Fibroblast of skin of abdomen (primary cell): ENCODE measurements around the gene CFAP74. TPM values are rescaled to one million over a fixed set of nuclear protein-coding genes. Genes with fewer than 3 reads are reported as not detected.

Experiments
- DNase-seq: peaks from one replicate; pipeline ENCODE4 v3.0.0-alpha.2; 2013
- polyA plus RNA-seq, 2 experiments: library from polyadenylated mRNA; unstranded; fragments of 120-200 nt; gene quantifications; one replicate each; pipeline ENCODE4 v1.2.1, GENCODE V29; 2013; ENCODE audit not compliant: insufficient read length in 2 of 2

Gene CFAP74
- not detected for polyA plus RNA-seq (2013, experiment 1 of 2; ENCODE audit: insufficient read length)
- polyA plus RNA-seq (2013, experiment 2 of 2; ENCODE audit: insufficient read length), result 0.16 TPM

- DNase-seq, result peak; percentile 13
Measured at GRCh38 chr1:2003541-2004131, at the start of gene CFAP74. TSS of gene CFAP74 (minus strand) at chr1:2003786. CDS start at chr1:1990956, 12,830 bp downstream.

GRCh38 chr1:2053217-2053616 lies 49.6 kb upstream of the CFAP74 start:
- no peak for DNase-seq

DNA sequence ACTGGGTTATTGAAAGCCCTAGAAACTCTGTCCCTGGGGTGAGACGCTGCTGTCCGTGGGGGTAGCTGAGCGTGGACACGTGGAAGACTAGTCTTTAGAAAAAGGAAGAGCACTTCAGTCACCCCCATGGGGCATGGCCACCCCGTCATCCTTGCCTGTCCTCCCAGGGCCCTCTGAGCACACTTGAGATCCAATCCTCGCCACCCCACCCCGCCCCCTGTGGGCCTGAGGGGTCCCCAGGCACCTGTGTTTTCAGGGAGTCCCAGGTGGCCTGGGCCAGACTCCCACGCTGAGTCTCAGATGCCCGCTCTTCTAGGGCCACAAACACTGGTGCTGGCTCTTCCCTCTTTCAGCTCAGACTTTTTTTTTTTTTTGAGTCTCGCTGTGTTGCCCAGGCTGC lies 49.2 kb upstream of the CFAP74 start:
- no peak for DNase-seq

DNA sequence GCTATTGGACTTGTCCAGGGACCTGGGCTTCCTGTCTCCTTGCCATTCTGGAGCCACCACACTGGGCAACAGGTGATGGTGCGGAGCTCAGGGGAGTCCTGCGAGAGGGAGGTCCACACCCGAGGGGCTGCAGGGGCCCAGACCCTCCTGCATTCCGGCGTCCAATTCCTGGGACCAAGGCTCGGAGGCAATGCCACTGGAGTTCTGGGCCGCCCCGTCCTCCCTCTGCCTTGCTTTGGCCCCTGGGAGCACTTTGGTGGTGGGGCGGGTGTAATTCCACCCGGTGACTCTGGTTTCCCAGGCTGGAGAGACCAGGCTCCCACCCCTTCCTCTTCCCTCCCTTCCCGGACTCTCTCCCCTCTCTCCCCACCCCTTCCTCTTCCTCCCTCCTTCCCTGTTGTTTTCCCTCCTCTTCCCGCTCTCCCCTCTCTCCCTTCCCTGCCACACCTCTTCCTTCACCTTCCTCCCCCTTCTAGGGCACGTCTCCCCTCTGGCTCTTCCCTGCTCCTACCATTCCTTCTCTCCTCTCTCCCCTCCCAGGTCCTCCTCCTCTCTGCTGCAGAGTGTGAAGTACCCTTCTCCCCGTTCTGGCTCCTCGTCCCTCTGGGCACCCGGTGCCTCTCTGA lies 48.6 kb upstream of the CFAP74 start:
- DNase-seq, result no peak

DNA sequence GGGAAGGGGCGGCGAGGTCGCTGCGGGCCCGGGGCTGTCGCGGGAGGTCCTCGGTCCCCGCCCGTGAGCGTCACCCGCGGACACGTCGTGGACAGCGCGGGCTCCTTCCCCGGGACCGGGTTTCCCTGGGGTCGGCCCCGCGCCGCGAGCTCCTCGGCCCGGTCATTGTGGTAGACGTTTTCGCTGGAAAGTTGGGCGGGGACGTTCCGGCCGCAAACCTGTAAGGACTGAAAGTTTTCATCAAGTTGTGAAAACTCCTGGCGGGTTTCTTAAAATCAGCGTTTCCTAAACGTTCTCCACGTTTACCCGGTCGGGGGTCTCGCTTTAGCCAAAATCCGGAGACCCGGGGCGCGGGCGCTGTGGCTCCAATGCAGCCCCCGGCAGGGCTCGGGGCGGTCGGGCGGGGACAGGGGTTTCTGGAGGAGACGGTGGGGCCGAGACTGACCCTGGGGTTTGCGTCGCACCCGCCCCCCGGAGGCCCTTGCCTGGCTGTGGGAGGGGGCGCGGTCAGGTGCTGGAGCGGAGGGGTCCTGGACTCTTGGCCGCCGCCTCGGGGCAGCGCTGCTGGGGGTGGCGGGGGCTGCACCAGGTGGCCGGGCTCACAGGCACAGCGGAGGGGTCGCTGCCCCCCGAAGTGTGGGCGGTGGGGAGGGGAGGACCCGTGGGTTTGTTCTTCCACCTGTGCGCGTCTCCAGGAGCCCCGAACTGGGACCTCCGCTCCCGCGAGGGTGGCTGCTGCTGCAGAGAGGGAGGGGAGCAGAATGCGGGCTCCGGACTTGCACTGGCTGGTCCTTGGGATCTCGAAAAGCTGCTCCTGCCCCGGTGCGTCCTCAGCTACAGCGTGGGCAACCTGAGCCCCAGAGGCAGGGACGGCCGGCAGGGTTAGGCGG lies 47.5 kb upstream of the CFAP74 start:
- DNase-seq, result no peak

DNA sequence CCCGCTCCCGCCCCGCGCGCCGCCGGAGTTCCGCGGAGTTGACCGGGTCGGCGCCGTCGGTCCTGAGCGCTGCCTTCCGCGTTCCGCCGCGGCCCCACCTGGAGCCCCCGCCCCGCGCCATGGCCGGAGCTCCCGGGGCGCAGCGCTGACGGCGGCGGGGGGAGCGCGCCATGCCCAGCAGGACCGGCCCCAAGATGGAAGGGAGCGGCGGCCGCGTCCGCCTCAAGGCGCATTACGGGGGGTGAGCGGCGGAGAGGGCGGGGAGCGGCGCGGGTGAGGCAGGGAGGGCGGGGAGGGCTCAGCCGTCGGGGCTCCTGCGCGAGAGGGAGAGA lies 46.8 kb upstream of the CFAP74 start:
- DNase-seq, result no peak

GRCh38 chr1:2049718-2050431 lies 46.3 kb upstream of the CFAP74 start, which contains the start of gene PRKCZ:
TSS of gene PRKCZ (plus strand) at chr1:2050411. CDS start at chr1:2050631, 220 bp downstream.
- DNase-seq, result no peak

GRCh38 chr1:2049225-2049717 lies 45.7 kb upstream of the CFAP74 start:
- no peak for DNase-seq

DNA sequence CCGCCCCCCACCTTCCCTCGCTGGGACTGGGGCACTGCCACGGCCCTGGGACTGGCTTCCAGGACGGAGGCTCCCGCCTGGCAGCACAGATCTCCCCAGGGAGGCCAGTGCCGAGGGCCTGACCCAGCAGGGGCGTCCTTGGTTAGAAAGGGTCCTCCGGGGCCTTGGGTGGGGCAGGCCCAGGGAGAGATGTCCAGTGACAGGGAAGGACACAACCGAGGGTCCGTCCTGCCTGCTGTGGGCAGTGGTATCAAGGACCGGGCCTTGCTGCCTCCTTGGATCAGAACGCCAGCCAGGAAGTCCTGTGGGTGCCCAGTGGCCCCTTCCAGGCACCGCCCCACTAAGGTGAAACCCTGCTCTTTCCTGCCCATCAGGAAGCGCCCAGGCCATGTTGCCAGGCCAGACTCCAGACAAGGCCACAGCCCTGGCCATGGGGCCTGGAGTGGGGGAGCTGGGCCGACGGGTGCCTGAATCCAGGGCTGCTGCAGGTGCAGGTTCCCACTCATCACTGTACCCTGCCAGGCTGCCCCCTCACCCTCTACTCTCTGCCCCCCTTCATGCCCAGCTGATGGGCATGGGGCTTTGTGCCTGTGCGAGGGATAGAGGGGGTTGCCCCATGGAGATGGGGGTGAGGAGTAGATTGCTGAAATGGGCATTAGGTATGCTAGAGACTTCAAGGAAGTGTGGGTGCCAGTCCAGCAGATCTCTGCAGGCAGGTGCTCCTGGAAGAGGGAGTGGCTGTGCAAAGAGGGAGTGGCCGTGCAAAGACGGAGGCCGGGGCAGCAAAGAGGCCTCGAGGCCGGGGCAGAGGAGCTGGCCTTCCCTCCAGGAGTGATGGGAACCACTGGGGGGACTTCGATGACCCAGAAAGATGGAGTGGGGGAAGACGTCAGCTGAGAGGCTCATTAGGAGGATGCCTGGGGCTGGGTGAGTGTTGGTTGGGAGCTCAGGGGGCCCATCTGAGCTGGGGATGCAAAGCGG lies 44.5 kb upstream of the CFAP74 start:
- DNase-seq, result no peak

GRCh38 chr1:2046953-2047748 lies 43.6 kb upstream of the CFAP74 start:
- no peak for DNase-seq

- DNase-seq, result no peak
Measured at GRCh38 chr1:2046174-2046917, 42.8 kb upstream of the CFAP74 start.

- no peak for DNase-seq
Measured at GRCh38 chr1:2045468-2046173, 42.0 kb upstream of the CFAP74 start.

GRCh38 chr1:2044510-2045319 lies 41.1 kb upstream of the CFAP74 start:
- peak; percentile 40 for DNase-seq

- DNase-seq, result no peak
Measured at GRCh38 chr1:2043886-2044285, 40.3 kb upstream of the CFAP74 start.

DNA sequence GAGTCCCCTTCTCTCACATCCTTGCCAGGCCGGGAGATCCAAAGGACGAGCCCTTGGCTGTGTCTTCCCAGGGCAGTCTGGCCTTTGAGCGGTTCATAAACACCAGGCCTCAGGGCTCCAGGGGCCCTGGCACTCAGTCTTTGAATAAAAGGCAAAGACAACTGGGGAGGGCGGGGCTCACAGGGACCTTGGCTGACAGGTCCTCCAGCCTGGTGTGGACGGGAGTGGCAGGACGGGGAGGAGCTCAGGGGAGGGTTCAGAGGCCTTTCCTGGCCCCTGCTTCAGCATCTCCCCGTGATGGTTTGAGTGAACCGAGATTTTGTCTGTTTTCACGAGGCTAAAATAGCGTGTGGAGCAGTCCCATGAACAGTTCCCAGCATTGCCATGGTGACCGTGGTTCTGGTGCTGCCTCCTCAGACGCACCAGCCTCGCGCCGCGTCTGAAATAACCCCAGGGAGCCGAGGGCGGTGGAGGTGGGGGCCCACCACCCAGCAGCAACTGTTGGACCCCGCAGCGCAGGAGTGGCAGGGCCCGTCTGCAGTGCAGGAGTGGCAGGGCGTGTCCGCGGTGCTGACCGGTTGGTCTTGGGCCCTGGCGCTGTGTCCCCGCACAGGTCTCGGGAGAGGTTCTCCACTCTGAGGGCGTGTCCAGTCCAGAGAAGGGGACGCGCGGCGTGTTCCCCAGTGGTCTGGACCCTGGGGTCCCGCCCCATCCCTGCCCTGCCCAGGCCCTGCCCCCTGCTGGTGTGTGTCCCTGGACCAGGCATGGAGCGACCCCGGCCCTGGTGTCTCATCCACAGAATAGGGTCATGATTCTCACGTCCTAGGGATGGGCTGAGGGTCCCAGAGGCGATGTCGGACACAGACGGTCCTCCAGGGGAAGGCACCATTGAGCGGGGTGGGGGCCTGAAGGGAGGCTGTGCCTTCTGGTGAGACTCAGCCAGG lies 39.5 kb upstream of the CFAP74 start:
- DNase-seq, result no peak

DNA sequence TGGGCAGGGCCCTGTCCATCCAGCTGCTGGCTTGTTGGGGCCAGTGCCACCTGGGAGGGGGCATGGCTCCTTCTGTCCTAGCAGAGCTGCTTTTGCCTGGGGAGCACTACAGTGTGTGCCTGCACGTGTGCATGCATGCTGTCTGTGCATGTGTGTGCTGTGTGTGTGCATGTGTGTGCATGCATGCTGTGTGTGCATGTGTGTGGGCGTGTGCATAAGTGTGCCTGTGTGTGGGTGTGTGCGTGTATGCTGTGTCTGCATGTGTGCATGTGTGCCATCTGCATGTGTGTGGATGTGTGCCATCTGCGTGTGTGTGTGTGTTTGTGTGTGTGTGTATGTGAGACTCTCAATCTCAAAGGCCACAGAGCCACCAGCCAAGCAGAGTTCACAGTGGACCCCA lies 38.3 kb upstream of the CFAP74 start:
- DNase-seq, result no peak

DNA sequence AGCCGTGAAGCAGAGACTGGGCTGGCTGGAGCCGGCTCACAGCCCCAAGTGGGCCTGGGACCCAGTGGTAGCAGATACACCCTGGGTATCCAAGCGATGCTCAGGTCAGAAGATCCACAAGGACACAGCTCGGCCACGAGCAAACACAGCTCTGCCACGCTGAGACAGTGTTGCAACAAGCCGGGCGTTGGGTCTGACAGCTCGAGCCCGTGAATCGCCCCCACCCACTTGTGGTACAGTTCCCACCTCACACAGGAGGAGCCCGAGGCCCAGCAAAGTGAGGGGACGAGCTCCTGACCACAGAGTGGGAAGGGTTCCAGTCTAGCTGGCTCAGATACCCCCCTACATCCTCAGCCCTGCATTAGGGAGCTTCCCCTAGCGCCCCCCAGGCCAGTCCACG lies 37.7 kb upstream of the CFAP74 start:
- DNase-seq, result no peak
